GM12891 (cell line): Measurements from ENCODE around the gene FAM222B.

ENCODE experiments used
- PAX5 ChIP-seq: IDR thresholded peaks from 2 replicates; pipeline ENCODE4 v1.6.1; 2011; ENCODE audit warnings: low read length, moderate library complexity, mild to moderate bottlenecking; ENCODE audit not compliant: insufficient read depth, severe bottlenecking
- POLR2A ChIP-seq: IDR thresholded peaks from 2 replicates; pipeline ENCODE4 v1.6.1; 2011; ENCODE audit warnings: low read depth, low read length, control low read depth
- POLR2AphosphoS5 ChIP-seq: IDR thresholded peaks from 2 replicates; pipeline ENCODE4 v1.6.1; 2011; ENCODE audit warnings: low read depth, low read length, control low read depth
- POU2F2 ChIP-seq: IDR thresholded peaks from 2 replicates; pipeline ENCODE4 v1.6.1; 2011; ENCODE audit warnings: low read depth, mild to moderate bottlenecking, control low read depth, low read length, moderate library complexity
- SPI1 ChIP-seq: IDR thresholded peaks from 2 replicates; pipeline ENCODE4 v1.6.1; 2011; ENCODE audit warnings: low read depth, low read length, control low read depth
- TAF1 ChIP-seq: IDR thresholded peaks from 2 replicates; pipeline ENCODE4 v1.6.1; 2011; ENCODE audit warnings: low read depth, low read length, control low read depth

GRCh38 chr17:28810437-28810836 is 32.2 kb downstream of the FAM222B start:
- no peak for TF ChIP-seq POLR2AphosphoS5
- TF ChIP-seq POLR2A = no peak
- no peak for TF ChIP-seq SPI1
- TF ChIP-seq TAF1 = no peak
- no peak for TF ChIP-seq PAX5
- no peak for TF ChIP-seq POU2F2
